Activated T-helper 17 cell treated with anti-CD3 and anti-CD28 coated beads, Interleukin-2, amount 50 U/mL, for 72 hours (primary cell): ENCODE data around the gene URI1. TPM values are rescaled to one million over a fixed set of nuclear protein-coding genes. Genes with fewer than 3 reads are reported as not detected.
A peak's percentile ranks its signal among the peaks of the same experiment; 100 is the strongest.

Experiments
- ATAC-seq: fragments of 150-1000 bp; cut with Tn5 transposase; replicated peaks from 2 replicates; pipeline ENCODE4 v1.10.0; 2021; ENCODE audit warnings: mild to moderate bottlenecking, moderate library complexity
- H3K27ac Mint-ChIP-seq: one replicate; pipeline ENCODE4 v1.8.0; 2022; ENCODE audit warnings: mixed read lengths
- H3K27me3 Mint-ChIP-seq: one replicate; pipeline ENCODE4 v1.8.0; 2022; ENCODE audit warnings: mixed read lengths
- H3K36me3 Mint-ChIP-seq: one replicate; pipeline ENCODE4 v1.8.0; 2022; ENCODE audit warnings: low read depth, mild to moderate bottlenecking, mixed read lengths
- H3K4me1 Mint-ChIP-seq: one replicate; pipeline ENCODE4 v1.8.0; 2022; ENCODE audit warnings: mixed read lengths
- H3K4me3 Mint-ChIP-seq: one replicate; pipeline ENCODE4 v1.8.0; 2022; ENCODE audit warnings: mild to moderate bottlenecking, mixed read lengths
- H3K9me3 Mint-ChIP-seq: one replicate; pipeline ENCODE4 v1.8.0; 2022; ENCODE audit warnings: mixed read lengths
- total RNA-seq, 2 donors: library from RNA; stranded (reverse); gene quantifications; one replicate each; pipeline ENCODE4 v1.2.3, GENCODE V29; 2022

URI1 gene
- total RNA-seq, 2 donors from 2014 or later = 61.8 to 72.8 TPM

DNA sequence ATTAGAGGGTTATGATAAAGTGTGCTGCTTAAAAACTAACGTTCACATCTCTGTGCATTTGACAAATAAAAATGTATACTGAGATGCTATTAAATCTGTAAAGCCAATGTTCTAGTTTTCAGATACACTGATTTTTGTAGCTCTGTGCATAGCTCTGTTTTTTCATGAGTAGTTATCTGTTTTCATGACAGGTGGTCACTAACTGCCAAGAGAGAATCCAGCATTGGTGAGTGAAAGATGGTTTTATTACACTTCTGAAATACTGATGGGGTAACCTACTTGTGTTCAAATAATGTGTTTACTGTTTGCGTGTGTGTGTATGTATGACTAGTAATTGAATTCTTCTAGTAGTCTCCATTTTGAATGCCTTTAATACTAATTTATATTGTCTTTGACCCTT lies 29.0 kb downstream of the URI1 start:
- Mint-ChIP-seq H3K36me3 (no peaks in the 10 kb centered on the region), H3K27ac (no peak overlapping the region), H3K4me1 (peaks cover 28% of the 10 kb centered on the region), H3K4me3 (no peak overlapping the region), H3K27me3 (no peaks in the 10 kb centered on the region), H3K9me3 (no peaks in the 10 kb centered on the region)
- ATAC-seq = no peak

DNA sequence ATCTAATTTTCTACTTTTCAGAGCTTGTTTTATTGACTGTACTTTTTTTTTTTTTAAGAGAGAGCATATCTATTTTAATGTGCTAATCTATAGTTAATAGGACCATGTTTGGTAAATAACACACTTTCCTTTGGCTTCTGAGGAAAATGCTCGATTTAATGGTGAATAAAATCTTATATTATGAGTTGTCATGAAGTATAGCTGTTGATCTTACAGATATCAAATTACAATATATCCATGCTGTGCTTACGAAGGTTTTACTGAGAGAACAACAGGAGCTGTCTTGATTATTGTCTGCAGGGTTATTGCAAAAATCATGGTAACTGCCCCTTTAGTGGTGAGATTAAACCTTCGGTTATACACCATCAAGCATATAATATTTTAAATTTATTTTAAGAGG lies 29.6 kb downstream of the URI1 start:
- Mint-ChIP-seq H3K27ac (no peak overlapping the region), H3K36me3 (no peaks in the 10 kb centered on the region), H3K9me3 (no peaks in the 10 kb centered on the region), H3K4me1 (peaks cover 35% of the 10 kb centered on the region), H3K4me3 (no peak overlapping the region), H3K27me3 (no peaks in the 10 kb centered on the region)
- no peak for ATAC-seq

DNA sequence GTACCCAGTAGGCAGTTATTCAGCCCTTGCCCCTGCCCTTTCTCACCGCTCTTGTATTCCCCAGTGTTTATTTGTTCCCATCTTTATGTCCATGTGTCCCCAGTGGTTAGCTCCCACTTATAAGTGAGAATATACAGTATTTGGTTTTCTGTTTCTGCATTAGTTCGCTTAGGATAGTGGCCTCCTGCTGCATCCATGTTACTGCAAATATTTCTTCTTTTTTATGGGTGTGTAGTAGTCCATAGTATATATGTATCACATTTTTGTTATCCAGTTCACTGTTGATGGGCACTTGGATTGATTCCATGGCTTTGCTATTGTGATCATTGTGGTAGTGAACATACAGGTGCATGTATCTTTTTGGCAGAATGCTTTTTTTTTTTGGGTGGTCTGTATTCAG lies 32.7 kb downstream of the URI1 start:
- H3K36me3 Mint-ChIP-seq = no peaks in the 10 kb centered on the region
- H3K9me3 Mint-ChIP-seq = no peaks in the 10 kb centered on the region
- H3K4me1 Mint-ChIP-seq = peaks cover 25% of the 10 kb centered on the region
- no peaks in the 10 kb centered on the region for H3K27me3 Mint-ChIP-seq
- H3K4me3 Mint-ChIP-seq = no peak overlapping the region
- H3K27ac Mint-ChIP-seq = no peak overlapping the region
- ATAC-seq = no peak

DNA sequence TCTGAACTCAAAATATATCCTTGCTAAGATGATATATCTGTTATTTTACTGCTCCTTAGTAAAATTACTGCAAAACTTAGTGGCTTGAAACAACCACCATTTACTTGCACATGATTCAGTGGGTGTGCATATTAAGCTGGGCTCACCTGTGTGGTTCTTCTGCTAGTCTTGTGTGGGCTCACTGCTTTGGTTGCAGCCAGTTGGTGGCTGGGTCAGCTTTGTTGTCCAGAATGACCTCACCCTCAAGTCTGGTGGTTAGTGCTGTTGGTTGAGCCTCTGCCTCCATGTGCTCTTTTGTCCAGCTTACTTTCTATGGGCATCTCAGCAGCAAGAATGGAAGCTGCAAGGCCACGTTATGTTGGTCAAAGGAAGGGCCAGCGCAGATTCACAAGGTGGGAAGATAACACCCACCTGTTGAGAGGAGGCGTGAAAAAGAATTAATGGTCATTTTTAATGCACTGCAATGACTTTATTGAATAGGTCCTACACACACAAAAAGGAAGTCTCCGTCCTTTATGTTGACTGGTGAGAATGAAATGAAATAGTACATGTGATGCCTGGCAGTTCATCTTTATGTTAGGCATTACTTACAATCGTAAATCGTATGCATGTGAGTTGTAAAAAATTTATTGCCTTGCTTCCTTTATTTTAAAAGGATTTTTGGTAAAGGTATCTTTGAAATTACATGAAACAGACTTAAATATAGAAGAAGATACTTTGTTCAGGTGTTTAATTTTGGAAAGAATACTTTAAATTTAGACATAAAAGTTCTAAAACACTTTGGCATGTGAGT lies 34.3 kb downstream of the URI1 start:
- ATAC-seq = no peak
- Mint-ChIP-seq H3K4me1 (peaks cover 26% of the 10 kb centered on the region), H3K36me3 (no peaks in the 10 kb centered on the region), H3K27me3 (no peaks in the 10 kb centered on the region), H3K4me3 (no peak overlapping the region), H3K9me3 (no peaks in the 10 kb centered on the region), H3K27ac (peak overlapping the region; percentile 16)

DNA sequence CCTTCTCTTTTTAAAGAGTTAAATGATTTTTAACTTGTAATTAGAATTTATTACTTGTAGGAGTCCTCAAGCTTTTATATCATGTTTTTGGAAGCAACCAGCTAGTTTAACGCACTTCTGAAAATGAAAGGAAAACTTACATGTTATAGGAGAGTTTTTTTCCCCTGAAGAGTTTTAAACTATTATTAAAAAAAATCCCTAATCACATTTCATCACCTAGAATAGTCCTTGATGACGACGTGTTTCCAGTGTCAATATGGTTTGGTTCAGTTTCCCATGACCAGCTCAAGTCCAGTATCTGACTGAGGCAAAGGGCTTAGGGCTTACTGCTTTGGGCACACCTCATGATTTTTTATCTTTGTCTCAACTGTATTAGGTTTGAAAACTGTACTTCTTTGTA lies 36.0 kb downstream of the URI1 start:
- no peaks in the 10 kb centered on the region for H3K9me3 Mint-ChIP-seq
- peak overlapping the region; percentile 35 for H3K4me3 Mint-ChIP-seq
- peak; percentile 32 for ATAC-seq
- no peaks in the 10 kb centered on the region for H3K36me3 Mint-ChIP-seq
- no peaks in the 10 kb centered on the region for H3K27me3 Mint-ChIP-seq
- peak overlapping the region; percentile 34 for H3K27ac Mint-ChIP-seq
- H3K4me1 Mint-ChIP-seq = peaks cover 35% of the 10 kb centered on the region

DNA sequence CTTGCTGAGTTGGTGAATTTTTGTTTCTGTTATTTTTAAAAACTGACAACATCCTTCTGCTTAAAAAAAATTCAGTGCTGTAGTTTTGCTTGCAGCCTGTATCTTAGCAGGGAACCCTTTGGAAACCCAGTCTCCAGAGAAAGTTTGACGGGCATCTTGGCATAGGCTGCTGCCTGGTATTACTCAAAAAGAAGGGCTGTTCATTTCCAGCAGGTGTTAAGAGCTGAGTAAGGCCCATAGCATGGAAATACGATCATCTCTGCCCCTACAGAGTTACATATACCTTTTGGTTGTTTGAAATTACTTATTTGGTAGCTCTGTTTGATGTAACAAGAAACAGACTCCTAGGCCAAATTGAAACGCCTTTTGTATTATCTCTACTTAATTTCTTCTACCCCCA lies 41.5 kb downstream of the URI1 start:
- Mint-ChIP-seq H3K36me3 (peaks cover 41% of the 10 kb centered on the region), H3K4me1 (peaks cover 13% of the 10 kb centered on the region), H3K27ac (peak overlapping the region; percentile 36), H3K27me3 (no peaks in the 10 kb centered on the region), H3K4me3 (no peak overlapping the region), H3K9me3 (no peaks in the 10 kb centered on the region)
- no peak for ATAC-seq

DNA sequence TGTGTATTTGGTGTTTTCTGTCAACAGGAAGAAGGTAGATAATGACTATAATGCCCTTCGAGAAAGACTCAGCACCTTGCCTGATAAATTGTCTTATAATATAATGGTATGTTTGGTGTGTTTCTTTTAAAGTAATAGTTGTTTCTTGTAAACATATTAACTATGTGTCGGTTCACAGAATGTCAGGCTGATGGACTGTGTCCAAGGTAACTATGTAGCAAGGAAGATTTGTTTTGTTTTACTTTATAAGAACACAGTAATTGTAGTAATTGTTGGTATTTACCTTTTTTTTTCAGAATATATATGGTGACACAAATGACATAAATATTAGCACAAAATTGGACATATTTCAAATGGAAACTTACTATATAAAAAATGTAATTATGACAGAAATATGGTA lies 43.2 kb downstream of the URI1 start:
- Mint-ChIP-seq H3K9me3 (no peaks in the 10 kb centered on the region), H3K27ac (no peak overlapping the region), H3K36me3 (peaks cover 57% of the 10 kb centered on the region), H3K4me1 (peaks cover 13% of the 10 kb centered on the region), H3K27me3 (no peaks in the 10 kb centered on the region), H3K4me3 (no peak overlapping the region)
- ATAC-seq = no peak

DNA sequence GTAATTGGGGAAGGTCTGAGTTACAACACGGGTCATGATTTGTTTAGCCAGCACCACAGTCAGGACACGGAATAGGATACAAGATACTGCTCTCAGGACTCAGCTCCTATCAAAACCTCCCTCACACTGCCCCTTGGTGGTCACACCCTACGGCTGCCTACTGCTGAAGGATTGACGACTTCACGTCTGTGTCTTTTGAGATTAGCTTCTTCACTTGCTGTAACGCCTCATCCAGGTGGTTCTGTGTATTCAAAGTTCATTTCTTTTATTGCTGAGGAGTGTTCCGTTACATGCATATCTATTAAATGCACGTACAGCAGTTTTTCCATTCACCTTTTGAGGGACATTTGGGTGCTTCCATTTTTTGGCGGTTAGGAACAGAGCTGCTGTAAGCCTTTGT lies 46.3 kb downstream of the URI1 start:
- peaks cover 5% of the 10 kb centered on the region for H3K9me3 Mint-ChIP-seq
- H3K4me3 Mint-ChIP-seq = no peak overlapping the region
- H3K36me3 Mint-ChIP-seq = peaks cover 87% of the 10 kb centered on the region
- no peaks in the 10 kb centered on the region for H3K4me1 Mint-ChIP-seq
- H3K27me3 Mint-ChIP-seq = no peaks in the 10 kb centered on the region
- ATAC-seq = no peak
- no peak overlapping the region for H3K27ac Mint-ChIP-seq

DNA sequence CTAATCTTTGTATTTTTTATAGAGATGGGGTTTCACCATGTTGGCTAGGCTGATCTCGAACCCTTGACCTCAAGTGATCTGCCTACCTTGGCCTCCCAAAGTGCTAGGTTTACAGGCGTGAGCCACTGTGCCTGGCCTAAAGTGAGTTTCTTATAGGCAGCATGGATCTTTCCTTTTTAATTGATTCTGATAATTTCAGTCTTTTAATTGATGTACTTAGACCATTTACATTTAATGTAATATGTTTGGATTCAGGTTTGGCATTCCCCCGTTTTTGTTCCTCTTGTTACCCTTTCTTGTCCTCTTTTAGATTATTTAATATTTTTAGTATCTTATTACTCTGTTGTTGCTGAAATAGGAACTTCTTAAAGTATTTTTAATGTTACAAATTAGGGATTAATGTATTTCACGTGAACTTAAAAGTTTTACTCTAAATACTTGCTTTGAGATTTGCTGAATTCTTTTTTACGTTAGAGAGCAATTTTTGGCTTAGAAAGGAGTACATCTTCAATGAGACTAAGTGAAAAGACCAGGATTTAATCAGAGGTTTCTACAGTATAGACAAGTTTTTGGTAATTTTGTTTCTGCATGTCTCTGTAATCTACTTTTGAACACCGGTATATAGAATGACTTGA lies 50.3 kb downstream of the URI1 start:
- H3K36me3 Mint-ChIP-seq = peaks cover 97% of the 10 kb centered on the region
- H3K27me3 Mint-ChIP-seq = no peaks in the 10 kb centered on the region
- H3K4me1 Mint-ChIP-seq = peaks cover 18% of the 10 kb centered on the region
- ATAC-seq = no peak
- H3K4me3 Mint-ChIP-seq = no peak overlapping the region
- peaks cover 9% of the 10 kb centered on the region for H3K9me3 Mint-ChIP-seq
- no peak overlapping the region for H3K27ac Mint-ChIP-seq

DNA sequence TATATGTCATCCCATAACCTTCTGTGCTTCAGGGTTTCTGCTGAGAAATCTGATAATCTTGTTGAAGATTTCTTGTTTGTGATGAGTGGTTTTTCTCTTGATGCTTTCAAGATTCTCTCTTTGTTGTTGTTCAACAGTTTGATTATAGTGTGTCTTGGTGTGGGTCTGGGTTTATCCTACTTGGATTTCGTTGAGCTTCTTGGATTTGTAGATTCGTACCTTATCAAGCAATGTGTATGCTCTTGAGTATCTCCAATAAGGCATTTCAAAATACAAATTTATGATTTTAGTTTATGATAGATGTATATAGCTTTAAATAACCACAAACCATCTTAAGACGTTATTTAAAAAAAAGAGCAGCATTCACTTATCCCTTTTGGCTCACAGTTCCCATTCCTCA lies 57.5 kb downstream of the URI1 start:
- no peak overlapping the region for H3K4me3 Mint-ChIP-seq
- peaks cover 89% of the 10 kb centered on the region for H3K36me3 Mint-ChIP-seq
- no peaks in the 10 kb centered on the region for H3K27me3 Mint-ChIP-seq
- H3K9me3 Mint-ChIP-seq = peaks cover 3% of the 10 kb centered on the region
- H3K27ac Mint-ChIP-seq = no peak overlapping the region
- H3K4me1 Mint-ChIP-seq = peaks cover 52% of the 10 kb centered on the region
- ATAC-seq = no peak

DNA sequence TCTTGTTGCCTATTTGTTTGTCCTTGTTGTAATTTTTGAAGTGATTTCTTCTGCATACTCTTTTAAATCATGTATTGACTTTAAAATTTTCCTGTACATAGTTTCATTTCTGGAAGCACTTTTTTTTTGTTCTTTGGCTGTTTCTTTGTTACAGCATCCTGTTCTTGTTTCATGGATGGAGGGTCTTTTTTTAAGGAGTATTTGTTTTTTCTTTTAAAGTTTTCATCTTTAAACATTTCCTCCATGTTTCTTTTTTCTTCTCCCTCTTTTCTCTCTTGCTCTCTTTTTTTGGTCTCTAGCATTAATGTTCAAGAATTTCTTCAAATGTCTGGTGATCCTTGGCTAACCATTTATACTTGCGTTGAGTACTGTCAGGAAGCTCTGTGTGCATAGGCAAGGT lies 58.8 kb downstream of the URI1 start:
- H3K27ac Mint-ChIP-seq = no peak overlapping the region

DNA sequence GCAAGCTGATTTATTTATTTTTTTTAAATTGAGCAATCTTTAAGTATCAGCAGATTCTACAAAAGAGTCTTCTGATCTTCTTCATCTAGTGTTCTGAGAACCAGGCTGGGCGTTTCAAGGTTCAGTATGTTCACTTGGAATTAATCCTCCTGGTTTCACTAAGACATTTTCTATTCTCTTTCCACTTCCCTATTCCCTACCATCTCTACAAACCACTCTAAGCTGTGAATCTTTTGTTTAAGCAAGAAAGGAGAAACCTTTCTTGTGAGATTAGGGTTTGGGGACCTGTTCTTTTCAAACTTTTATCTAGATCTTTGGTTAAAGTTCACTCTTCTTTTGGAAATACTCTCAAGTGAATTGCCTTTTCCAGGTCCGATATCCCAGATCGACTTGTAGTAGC lies 59.3 kb downstream of the URI1 start:
- no peak for ATAC-seq
- Mint-ChIP-seq H3K27ac (no peak overlapping the region), H3K27me3 (no peaks in the 10 kb centered on the region), H3K36me3 (peaks cover 89% of the 10 kb centered on the region), H3K4me1 (peaks cover 64% of the 10 kb centered on the region), H3K4me3 (no peak overlapping the region), H3K9me3 (no peaks in the 10 kb centered on the region)

More for the DNA sequence above, 58.8 kb downstream of the URI1 start:
- H3K4me3 Mint-ChIP-seq = no peak overlapping the region
- H3K27me3 Mint-ChIP-seq = no peaks in the 10 kb centered on the region
- H3K36me3 Mint-ChIP-seq = peaks cover 89% of the 10 kb centered on the region
- H3K4me1 Mint-ChIP-seq = peaks cover 61% of the 10 kb centered on the region
- no peak for ATAC-seq
- no peaks in the 10 kb centered on the region for H3K9me3 Mint-ChIP-seq

DNA sequence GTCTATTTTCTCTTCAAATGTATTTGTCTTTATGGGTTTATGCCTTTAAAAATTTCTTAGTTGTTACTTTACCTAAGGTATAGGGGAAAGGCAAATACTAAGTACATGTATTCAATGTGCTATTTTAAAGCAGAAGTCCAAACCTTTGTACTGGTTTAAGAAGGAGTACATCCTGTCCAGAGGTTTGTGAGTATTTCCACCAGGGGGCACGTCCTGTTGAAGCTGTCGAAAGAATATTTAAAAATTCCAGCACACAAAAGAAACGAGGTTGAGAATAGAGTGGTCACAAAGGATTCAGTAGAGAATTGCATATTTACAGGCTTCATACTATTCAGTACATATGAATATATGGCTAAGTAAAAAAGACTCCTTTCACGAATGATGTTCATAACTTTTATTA lies 59.8 kb downstream of the URI1 start:
- Mint-ChIP-seq H3K4me3 (no peak overlapping the region), H3K36me3 (peaks cover 85% of the 10 kb centered on the region), H3K9me3 (no peaks in the 10 kb centered on the region), H3K4me1 (peaks cover 59% of the 10 kb centered on the region), H3K27me3 (no peaks in the 10 kb centered on the region), H3K27ac (no peak overlapping the region)
- no peak for ATAC-seq

DNA sequence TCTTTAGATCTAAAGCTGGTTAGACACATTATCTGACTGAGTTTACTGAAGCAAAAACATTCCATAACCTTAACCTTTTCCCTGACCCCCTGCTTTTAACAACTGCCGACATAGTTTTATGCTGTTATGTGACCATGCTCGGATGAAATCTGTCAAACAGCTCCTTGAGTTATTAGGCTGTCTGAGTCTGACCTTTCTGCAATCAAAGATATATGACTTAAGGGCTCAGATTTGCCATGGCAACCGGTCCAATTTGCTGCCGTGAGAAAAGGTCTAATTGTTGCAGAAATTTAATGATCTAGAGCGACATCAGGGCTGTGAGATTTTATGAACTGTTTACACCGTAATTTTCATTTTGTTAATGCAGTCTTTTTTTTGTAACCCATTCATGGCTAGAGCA lies 61.8 kb downstream of the URI1 start:
- ATAC-seq = no peak
- Mint-ChIP-seq H3K4me1 (peaks cover 40% of the 10 kb centered on the region), H3K36me3 (peaks cover 82% of the 10 kb centered on the region), H3K4me3 (no peak overlapping the region), H3K27me3 (no peaks in the 10 kb centered on the region), H3K27ac (no peak overlapping the region), H3K9me3 (no peaks in the 10 kb centered on the region)

DNA sequence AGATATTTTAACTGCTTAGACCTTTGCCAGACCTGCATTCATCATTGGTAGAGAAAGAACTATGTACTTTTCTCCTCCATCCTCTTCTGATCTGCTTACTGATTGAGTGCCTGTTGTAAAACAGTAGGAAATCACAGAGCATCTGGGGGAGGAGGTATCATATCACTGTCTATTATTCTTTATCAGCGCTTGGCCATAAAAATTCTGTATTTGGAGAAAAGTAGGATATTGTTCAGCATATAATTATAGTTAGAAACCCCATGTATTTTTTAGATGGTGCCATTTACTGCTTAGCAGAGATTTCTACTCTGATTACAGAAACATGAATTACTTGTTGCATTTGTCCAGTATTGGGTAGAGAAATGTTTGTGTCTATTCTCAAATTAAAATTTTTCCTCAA lies 62.4 kb downstream of the URI1 start:
- Mint-ChIP-seq H3K27ac (no peak overlapping the region), H3K4me1 (peaks cover 40% of the 10 kb centered on the region), H3K4me3 (no peak overlapping the region), H3K27me3 (no peaks in the 10 kb centered on the region), H3K36me3 (peaks cover 82% of the 10 kb centered on the region), H3K9me3 (no peaks in the 10 kb centered on the region)
- ATAC-seq = no peak
